NOMO-1 treated with DMSO at 0.1 percent for 48 hours (cell line): ENCODE measurements around the gene COL4A1.

Source experiments
- DNase-seq: peaks from one replicate; lab custom pipeline; 2025; ENCODE audit not compliant: unreplicated experiment; lab: John Stamatoyannopoulos, UW

COL4A1 gene

DNA sequence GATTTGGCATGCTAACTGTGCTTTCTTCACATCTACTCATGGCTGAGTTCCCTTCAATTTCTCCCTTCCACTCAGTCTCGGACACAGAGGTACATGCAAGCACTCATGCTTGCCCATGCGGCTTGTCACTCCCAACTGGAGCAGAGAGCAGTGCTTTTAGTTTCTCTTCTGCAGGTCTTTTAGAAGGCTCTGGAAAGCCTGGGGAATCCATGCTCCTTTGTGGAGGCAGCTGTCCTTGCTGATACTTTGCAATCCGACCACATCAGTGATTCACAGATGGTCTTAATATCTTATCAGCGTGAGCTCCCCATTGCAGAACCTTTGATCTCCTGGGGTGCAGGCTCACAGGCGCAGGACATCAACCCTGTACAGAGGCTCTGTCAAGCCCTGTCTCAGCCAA is 203.9 kb downstream of the COL4A1 start:
- no peak for DNase-seq

DNA sequence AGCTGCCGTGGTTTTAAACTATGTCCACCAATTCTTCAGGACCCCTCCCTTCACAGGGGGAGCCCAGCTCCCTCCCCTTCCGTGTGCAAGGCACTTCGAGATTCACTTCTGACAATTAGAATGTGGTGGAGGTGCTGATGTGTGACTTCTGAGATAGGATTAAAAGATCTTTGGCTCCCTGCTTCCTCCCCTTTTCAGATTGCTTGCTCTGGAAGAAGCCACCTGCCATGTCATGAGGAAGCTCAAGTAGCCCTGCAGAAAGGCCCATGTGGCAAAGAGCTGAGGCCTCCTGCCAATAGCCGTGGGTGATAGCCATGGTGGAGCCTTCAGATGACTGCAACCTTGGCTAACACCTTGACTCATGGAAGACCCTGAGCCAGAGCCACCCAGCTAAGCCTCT is 204.9 kb downstream of the COL4A1 start:
- no peak for DNase-seq

DNA sequence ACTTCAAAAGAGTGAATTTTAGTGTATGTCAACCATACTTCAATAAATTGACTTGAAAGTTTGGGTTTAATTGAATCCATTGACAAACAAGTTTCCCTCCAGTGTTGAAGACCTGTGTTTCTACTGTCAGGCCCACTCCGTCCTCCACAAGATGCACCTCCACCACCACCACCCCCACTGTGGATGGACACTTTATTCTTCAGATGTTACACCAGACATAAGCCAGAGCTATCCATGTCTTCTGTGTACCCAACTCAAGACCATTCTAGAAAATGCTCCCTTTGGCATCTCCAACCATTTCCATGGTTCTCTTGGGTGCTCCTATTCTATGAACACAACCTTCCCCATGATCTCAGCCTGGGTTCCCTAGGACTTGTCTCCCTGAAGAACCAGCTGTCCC is 207.0 kb downstream of the COL4A1 start:
- DNase-seq = no peak
